GM18502 (cell line): ENCODE measurements around the gene STAC2.

ENCODE experiments used
- ATAC-seq: cut with Tn5 transposase; IDR thresholded peaks from one replicate; pipeline ENCODE4 v1.9.1; 2021; ENCODE audit warnings: mild to moderate bottlenecking; ENCODE audit not compliant: unreplicated experiment, poor library complexity

The STAC2 gene

DNA sequence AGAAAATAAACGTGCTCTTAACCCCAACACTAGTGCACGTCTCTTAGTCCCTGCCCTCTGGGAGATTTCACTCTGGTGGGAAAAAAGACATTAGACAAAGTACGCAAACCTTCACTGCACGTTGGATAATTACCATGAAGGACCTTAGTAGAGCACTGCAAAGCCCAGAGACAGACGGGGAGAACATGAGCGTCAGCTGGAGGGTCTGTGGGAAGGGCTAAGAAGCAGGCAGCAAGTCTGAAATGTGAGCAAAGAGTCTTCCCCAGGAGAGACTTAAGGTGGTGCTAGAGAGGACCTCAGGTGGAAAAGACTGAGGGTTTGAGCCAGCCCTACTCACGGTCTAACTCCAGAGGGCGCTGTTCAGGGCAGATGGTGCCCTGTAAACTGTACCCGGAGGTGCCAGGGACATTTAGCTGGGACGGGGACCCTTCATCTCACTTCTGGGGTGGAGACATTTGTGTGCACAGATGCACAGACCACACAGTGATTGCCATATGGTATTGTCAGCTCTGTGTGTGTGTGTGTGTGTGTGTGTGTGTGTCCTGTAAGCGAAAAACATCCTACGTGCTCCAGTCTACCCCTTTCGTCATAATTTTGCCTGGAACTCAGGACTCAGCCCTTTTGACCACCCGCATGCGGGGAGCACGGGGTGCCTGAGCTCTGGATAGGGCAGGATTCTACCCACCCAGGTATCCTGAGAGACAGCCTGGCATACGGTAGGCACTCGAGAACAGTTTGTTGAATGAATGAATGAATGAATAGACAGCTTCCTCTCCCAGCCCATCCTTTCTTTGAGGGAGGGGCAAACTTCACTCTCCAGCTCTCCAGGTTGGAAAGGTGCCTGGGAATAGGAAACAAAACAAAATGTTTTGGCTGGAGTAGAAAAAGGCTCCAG lies 10.1 kb upstream of the STAC2 start:
- ATAC-seq, result no peak

DNA sequence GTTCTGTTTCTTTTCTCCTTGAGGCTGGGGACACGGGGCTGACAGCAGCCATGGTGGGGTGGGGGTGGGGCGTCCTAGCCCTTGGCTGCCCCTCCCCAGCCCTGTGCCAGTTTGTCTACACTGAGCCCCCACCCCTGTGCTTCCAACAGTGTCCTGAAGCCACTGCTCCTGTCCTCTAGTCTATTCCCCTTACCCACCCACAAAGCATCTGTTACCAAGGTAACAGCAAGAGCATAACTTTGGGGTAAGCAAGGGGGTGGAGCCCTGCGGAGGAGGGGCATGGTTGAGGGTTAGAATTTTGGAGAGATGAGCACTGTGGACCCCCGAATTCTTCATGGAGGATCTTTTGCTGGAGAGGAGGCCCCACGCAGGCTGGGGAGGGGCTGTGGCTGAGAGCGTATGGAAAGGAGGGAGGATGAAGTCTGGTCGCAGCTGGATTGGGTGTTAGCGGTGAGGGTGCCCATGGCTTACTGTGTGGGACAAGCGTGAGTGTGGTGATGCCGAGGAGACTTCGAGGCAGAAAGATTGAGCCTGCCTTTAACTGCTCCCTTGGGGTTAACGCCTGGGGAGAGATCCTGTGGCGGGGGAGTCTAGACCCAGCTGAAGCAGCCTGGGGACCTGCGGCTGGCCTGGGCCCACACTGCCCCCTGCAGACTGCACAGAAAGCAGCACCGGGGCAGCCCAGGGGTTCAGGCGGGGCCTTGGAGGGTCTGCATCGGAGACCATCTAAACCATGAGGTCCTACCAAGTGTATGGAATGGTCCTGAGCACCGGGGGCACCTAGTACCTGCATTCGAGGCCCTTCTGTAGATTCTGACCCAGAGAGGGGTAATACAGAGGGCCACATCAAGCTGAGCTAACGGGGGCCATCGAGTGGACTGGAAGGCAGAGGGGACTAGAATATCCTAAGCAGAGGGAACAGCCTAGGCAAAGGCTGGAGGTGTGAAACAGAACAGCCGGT lies 6.1 kb upstream of the STAC2 start:
- no peak for ATAC-seq

DNA sequence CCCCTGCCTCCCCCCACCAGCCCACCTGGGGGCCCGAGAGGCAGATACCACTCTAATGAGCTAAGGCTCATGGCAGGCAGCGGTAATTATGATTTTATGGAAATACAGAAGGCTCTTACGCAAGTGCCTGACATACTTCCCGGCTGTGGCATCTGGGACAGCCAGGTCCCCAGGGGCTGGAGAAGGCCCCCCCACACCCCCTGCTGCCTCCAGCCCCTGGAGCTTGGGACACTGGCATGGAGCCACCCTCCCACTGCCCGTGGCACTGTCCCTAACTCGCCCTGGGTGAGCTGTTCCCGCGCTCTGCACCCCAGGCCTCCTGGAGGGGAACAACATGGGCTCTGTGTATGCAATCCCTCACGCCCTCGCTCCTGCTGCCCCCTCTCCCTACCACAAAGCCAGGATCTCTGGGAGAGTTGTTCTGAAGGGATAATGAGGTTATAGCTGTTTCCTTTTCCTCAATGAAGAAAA lies 5.4 kb upstream of the STAC2 start:
- ATAC-seq, result no peak

DNA sequence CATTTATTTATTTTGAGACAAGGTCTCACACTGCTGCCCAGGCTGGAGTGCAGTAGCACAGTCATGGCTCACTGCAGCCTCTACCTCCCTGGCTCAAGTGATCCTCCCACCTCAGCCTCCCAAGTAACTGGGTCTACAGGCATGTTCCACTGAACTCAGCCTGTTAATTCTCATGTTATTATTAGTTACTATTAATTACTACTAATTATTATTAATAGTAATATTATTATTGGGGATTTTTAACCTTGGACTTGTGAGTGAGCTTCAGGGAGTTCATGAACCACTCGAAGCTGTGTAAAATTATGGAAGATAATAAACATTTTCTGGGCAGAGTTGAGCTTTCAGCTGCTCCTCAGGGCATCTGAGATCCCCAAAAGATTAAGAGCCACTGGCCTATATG lies 4.6 kb upstream of the STAC2 start:
- ATAC-seq, result no peak

DNA sequence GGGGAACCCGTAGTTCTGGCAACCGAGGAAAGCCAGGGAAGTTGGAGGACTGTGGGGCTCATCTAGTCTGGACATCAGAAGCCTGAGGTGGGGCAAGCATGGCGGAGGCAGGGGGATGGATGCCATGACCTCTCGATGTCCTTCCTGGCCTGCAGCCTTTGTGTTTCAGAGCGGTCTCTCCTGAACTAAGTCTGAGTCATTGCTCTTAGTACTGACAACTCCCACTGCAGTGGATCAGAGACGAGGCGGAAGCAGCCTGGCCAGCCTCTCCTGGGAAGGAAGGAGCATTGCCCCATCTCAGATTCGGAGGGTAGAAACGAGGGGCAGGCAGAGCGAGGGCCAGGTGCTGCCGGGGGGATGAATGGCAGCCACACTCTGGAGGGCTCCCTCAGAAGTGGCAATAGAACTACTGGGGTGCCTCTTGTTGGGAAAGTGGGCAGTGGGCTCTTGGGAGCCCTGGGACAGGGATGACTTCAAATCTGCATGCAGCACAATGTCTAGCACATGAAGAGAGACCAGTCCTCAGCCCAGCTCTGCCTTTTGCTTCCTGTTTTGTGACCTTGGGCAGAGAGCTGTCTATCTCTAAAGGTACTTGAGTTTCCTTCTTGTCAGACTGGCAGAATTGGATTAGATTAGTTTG lies 3.6 kb upstream of the STAC2 start:
- no peak for ATAC-seq

DNA sequence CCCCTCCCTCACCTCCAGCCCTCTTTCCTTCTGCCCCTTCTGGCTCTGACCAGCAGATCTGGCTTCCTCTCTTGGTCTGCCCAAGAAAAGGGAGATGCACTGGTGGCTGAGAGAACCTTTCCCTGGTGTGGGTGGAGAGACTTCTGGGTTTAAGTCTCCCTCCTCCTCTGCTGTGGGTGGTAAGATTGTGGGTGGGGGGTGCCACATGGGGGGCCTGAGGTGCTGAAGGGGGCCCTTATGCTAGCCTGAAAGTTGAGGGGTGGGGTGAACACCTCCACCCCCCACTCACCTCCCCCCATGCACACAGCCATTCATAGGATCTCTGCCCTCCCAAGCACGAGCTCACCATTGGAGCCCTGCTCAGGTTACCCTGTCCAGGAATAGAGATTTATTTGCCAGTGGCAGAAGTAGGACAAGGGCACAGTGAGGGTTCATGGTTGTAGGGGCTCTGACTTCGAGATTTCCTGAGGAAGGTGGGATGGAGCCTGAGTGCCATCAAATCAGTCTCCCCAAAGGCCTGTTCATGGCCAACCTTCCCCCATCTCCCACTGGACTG lies 1.7 kb upstream of the STAC2 start:
- ATAC-seq, result no peak

DNA sequence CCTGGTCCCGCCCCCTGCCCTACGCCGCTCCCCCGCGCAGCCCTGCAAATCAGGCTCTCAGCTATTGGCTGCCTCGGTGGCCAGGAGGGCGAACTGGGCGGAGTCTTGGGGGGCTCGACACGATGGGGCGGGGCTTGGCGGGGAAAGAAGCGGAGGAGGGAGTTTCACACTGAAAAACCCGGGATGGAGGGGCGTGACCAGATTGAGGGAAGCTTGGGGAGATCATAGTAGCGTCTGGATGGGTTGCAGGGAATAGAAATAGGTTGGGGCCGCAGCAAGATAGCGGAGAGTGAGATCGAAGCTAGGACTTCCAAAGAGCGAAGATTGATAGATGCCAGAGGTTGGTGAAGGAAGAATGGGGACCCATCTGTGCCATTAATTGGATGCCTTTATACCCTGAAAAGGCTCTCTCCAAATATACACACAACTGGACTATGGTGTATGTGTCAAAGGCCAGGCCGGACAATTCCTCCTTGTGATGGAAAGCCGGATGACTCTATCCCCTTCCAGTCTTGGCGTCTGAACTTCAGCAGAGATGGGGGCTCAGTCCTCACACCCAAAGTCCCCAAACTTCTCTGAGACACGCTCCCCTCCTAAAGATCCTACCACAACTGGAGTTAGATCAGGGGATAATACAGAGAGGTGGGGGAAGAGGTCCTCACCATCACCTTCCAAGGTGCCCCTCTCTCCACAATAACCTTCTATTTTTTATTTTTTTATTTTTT lies 376 bp upstream of the STAC2 start:
- ATAC-seq, result no peak

DNA sequence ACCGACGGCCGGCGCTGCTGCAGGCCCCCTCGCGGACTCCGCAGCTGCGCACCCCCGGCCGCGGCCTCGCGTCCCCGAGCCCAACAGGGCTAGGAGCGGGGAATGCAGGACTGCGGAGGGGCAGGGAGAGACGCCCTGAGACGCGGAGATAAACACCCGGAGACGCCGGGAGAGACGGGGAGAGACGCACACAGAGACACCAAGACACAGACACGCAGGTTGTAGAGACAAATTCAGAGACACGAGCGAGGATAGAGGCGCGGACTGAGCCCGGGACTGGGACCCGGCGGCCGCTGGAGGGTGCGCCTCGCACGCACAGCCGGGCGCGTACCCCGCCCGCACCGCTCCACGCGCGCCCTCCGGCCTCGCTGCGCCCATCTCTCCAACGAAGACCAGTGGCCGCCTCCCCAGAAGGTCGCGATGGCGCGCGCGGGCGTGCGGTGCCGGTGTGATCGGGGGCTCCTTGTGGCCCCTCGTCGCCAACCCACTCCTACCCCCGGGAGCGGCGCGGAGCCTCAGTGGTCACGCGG lies 902 bp downstream of the STAC2 start:
- no peak for ATAC-seq

DNA sequence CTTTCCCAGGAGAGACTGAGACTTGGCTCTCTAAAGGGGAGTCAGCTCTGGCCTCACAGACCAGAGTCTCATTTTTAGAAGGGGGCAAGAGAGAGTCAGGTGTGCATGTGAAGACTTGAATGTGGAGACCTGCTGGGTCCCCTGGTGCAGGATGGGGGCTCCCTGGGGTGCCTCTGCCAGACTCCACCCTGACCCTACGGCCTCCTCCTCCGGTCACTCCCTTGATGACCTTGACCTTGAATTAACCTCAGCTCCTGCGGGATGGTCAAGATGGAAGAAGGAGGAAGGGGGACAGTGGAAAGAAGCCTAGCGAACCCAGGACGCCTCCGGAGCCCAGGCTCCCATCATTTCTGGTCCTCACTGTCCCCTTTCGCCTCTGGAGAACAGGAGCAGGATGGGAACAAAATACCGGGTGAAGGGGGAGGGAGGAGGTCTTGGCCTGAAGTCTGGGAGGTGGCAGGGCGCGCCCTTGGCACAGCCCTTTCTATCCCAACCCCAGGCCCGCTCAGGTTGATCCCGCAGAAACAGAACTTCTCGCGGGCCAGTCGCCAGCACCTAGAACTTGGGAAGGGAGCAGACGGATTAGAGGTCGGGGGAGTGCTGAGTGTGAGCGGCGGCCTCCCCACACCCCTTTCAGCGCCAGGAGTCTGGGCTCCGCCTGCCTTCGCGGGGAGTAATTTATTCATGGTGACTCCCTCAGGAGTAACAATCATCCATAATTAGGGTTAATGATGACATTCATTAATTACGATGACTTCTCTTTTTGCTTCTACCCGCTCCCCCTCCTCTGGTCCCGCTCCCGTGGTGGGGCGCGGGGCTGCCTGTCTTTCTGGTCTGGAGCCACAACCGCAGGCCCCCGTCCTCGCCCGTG lies 1.6 kb downstream of the STAC2 start:
- no peak for ATAC-seq

DNA sequence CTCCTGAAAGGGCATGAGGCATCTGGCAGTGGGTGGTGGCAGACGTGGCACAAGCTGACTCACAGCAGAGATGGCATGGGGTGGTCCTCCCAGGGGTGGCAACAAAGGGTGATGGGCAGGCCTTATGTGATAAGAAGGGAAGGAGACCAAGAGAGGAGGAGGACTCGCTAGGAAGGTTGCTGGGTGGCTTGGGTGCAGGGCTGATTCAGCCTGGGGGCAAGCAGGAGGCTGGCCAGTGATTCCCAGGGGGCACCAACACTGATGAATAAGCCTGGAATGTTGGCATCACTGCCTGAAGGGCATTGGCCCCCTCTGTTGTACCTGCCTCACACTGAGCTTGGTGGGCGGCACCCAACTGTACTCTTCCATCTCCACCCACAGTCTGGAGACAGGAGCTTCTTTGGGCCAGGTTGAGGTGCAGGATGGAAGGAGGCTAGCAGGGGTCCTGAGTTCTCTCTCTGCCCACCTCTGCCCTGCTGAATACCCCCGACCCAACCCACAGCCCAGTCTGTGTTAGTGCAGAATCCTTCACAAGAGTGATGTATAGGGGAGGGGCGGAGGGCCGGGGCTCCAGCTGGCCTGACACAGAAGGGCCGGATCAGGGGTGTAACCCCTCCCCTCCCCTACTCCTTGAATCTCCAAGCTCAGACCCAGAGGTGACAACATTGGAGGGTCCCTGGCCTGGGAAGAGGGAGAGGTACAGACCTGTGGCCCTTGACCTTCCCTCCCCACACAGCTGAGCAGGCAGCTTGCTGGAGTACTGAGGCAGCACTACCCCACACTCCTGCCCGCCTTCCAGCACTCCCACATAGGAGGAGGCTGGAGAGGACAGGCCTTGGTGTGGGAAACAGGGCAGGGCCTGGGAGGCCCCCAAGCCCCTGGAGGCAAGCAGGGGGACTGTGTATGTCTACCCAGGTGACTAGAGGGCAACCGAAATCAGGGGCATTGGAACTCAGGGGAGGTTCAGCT lies 2.6 kb downstream of the STAC2 start:
- ATAC-seq, result no peak

DNA sequence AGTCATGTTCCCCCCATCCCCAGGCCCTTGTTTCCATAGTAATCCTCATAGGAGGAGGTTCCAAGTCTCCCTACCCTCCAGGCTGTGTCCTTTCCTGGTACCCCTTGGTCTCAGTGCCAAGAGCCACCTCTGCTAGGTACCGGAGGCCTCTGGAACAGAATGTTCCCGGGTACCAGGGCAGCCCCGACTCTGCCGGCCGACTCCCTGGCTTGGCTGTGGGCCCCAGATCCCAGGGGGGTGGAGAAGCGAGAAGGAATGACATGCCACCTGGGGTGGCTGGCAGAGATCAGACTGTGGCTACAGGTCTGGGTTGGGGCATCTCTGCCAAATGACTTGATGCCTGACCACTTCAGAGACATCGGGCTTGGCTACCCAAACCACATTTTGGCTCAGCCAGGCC lies 3.6 kb downstream of the STAC2 start:
- no peak for ATAC-seq

DNA sequence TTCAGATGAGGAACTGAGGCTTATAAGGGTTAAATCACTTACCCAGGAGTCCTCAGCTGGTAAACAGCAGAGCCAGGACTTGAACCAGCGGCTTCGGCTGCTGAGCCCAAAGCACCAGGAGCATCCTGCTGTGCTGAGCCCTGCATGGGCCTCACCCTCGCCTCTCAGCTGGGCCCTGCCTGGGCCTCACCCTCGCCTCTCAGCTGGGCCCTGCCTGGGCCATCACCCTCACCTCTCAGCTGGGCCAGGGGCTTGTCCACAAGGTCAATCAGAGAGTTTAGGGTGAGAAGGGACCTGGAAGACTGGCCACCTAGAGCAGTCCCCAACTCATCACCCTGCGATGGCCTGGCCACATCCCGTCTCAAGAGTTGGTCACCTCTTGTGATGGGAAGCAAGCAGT lies 4.2 kb downstream of the STAC2 start:
- no peak for ATAC-seq

DNA sequence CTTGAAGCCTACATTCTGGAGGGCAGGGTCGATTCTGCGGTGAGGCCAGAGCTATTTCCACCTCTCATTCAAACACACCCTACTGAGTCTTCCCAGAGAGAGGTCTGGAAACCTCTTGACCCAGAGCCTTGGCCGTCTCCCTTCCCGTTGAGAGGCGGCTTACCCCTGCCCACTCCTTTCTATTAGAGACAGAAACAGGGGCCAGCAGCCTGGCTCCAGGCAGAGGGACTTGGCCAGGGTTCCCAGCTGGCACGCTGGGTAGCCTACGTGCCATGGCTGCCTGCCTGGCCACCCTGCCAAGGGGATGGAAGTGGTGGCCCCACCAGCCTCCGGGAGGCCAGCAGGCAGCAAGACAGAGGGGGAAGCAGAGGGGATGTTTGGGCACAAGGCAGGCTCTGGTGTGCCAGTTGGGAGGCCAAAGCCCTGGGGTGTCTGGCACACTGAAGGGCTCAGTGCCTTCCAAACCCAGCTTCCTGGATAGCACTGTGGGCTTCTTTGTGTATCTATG lies 6.0 kb downstream of the STAC2 start:
- ATAC-seq, result no peak

DNA sequence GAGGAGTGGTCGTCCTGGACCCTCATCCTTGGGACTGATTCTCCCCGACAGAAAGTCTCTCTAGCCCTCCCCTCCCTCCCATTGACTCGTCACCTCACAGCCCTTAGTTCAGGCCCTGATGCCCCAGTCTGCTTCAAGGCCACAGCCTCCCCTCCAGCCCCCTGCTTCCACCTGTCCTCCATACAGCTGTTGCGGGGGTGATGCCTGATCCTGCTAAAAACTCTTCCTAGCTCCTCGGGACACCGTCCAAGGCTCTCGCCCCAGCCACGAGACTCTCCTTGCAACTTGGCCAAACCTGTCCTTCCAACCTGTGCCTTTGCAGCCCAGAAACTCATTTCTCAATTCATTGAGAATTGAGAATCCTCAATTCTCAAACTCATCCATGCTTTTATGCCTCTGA lies 6.8 kb downstream of the STAC2 start:
- no peak for ATAC-seq

DNA sequence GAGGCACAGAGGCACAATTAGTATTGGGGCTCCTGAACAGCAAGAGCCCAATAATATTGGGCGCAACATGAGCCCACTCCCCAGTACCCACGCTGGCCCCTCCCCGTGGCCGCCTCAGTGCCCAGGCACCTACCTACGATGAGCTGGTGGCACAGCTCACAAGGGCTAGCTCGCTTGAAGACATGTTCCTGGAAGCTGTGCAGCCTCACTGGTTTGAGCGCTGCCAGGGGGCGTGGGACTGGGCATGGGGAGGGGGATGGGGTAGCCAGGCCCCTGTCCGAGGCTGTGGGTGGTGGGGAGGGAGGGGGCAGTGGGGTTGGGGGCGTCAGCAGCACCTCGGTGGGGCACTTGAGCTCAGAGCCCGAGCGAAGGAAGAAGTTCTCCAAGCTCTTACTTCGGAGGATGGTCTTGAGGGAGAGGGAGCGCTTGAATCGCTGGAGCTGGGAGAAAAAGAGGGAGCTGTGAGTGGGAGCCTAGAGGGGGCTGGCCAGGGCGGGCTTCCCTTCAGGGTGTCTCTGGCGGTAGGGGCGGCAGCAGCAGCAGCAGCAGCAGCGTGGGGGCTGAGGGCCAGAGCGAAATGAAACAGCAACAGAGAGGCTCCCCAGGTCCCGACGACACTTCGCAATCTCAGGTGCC lies 7.9 kb downstream of the STAC2 start:
- ATAC-seq, result no peak

DNA sequence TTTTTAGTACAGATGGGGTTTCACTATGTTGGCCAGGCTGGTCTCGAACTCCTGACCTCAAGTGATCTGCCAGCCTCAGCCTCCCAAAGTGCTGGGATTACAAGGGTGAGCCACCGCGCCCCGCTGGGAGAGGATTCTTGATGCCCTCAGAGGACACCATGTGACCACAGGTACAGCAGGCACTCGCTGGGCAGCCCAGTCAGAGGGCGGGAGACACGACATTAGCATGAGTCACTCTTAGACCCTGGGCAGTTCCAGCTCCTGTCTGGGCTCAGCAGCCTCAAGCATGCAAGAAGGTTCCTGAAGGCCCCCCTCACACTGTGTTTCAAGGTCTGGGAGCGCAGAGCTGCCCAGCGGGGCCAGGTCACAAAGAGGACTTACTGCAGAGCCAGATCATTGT lies 11.9 kb downstream of the STAC2 start:
- no peak for ATAC-seq
